ENCODE results near the gene USP5. TPM values are rescaled to one million over a fixed set of nuclear protein-coding genes. Genes with fewer than 3 reads are reported as not detected.
"Not testable (repeated sequence)": the region's sequence is repeated elsewhere in the genome, so short reads cannot be mapped to it uniquely, and the experiment has no call there.

Gene USP5
- polyA plus RNA-seq, 2 of the 4 experiments (the other 2 are of a cell fraction): 58.6 to 78.2 TPM

- Histone ChIP-seq H3K9me3 (no peaks in the 10 kb centered on the region), H3K27ac (peak overlapping the region; percentile 84 to 91; a peak in 4 of 6 replicates), H3K4me3 (no peak overlapping the region), H3K4me1 (peaks cover 60% of the 10 kb centered on the region), H3K4me2 (no peak overlapping the region)
- POLR2A ChIA-PET: interaction anchor here (0.7 to 1.4 kb wide), 2 partner anchors 11 to 18 kb away, joined by 4 to 6 read pairs; partner anchors contain the start of gene SPSB2
- TF ChIP-seq MYC (IDR thresholded peaks at IDR 0.05; ENCODE audit: borderline replicate concordance, low read length): no peak
- no peak for TF ChIP-seq KDM5A (IDR thresholded peaks at IDR 0.05)
- TF ChIP-seq MAZ (IDR thresholded peaks at IDR 0.05; ENCODE audit: borderline replicate concordance, low read depth, low read length): no peak
- no peak for TF ChIP-seq CHD4 (IDR thresholded peaks at IDR 0.05; ENCODE audit: borderline replicate concordance)
- TF ChIP-seq ATOH8 (CRISPR knock-in tag; IDR thresholded peaks at IDR 0.05; ENCODE audit: low read depth): no peak
- no peak for TF ChIP-seq EP300 (IDR thresholded peaks at IDR 0.05)
- no peak for TF ChIP-seq RNF2 (IDR thresholded peaks at IDR 0.05; ENCODE audit: borderline replicate concordance, low read depth)
- TF ChIP-seq FOSL2 (IDR thresholded peaks at IDR 0.05): no peak
- no peak for TF ChIP-seq FOSL2 (CRISPR knock-in tag; IDR thresholded peaks at IDR 0.05)
- no peak for TF ChIP-seq BHLHE40 (IDR thresholded peaks at IDR 0.05; ENCODE audit: low read depth, low read length)
- no peak for TF ChIP-seq MAFK (IDR thresholded peaks at IDR 0.05; ENCODE audit: partially characterized antibody)
- TF ChIP-seq ESRRA (IDR thresholded peaks at IDR 0.05; ENCODE audit: borderline replicate concordance, low read length): no peak
- no peak for TF ChIP-seq CEBPB (IDR thresholded peaks at IDR 0.05)
- no peak for TF ChIP-seq JUNB (IDR thresholded peaks at IDR 0.05)
- DNase-seq (ENCODE audit: low read depth in 1 of 2, low spot score in 1 of 2) (no peak), FAIRE-seq (no peak), ATAC-seq (no peak)
- WGBS (ENCODE audit: missing lambda C conversion rate): 88% methylated on average over 22 of the region's 22 CpGs
- CTCF ChIA-PET: interaction anchor here (0.6 to 17.9 kb wide), 5 partner anchors 6 to 1049 kb away, joined by 3 to 399 read pairs (median 4); partner anchors contain the start of gene SPSB2
Measured at GRCh38 chr12:6884539-6884938, 32.6 kb downstream of the USP5 start.

- not testable (repeated sequence) for H3K9me3 ChIP-seq; ATAC-seq; DNase-seq (ENCODE audit: low read depth in 1 of 2, low spot score in 1 of 2); H3K4me3 ChIP-seq; FAIRE-seq
- ChIA-PET POLR2A (interaction anchor here (0.6 to 0.7 kb wide), 2 partner anchors 14 to 73 kb away, joined by 3 read pairs; no protein-coding TSS in a partner anchor), CTCF (interaction anchor here (0.6 to 9.5 kb wide), 4 partner anchors 11 to 50 kb away, joined by 3 to 399 read pairs (median 70); partner anchors contain the start of genes SPSB2 and TPI1)
- TF ChIP-seq HOXB5 (CRISPR knock-in tag; IDR thresholded peaks at IDR 0.05): peak; percentile 97
- TF ChIP-seq ZSCAN20 (CRISPR knock-in tag; IDR thresholded peaks at IDR 0.05): peak; percentile 100
- peak; percentile 94 for TF ChIP-seq HOXB13 (CRISPR knock-in tag; IDR thresholded peaks at IDR 0.05; ENCODE audit: low read depth)
- peak; percentile 97; the same call in 1 of the 2 replicates for TF ChIP-seq FOXS1 (CRISPR knock-in tag; IDR thresholded peaks at IDR 0.05)
- TF ChIP-seq ATOH8 (CRISPR knock-in tag; IDR thresholded peaks at IDR 0.05; ENCODE audit: low read depth): peak; percentile 79; the same call in 1 of the 2 replicates
- TF ChIP-seq EHF (CRISPR knock-in tag; IDR thresholded peaks at IDR 0.05): peak; percentile 98
- TF ChIP-seq ZNF302 (CRISPR knock-in tag; IDR thresholded peaks at IDR 0.05): peak; percentile 98
- peak; percentile 99 for TF ChIP-seq HEYL (CRISPR knock-in tag; IDR thresholded peaks at IDR 0.05)
- peak; percentile 87 for TF ChIP-seq NPAS2 (CRISPR knock-in tag; IDR thresholded peaks at IDR 0.05; ENCODE audit: borderline replicate concordance)
- peak; percentile 51; the same call in 1 of the 2 replicates for TF ChIP-seq MAX (IDR thresholded peaks at IDR 0.05)
- 23% methylated on average over 14 of the region's 15 CpGs for WGBS (ENCODE audit: missing lambda C conversion rate)
- Histone ChIP-seq H3K27ac (peak overlapping the region; percentile 91 to 94), H3K4me1 (peaks cover 53% of the 10 kb centered on the region), H3K4me2 (peak overlapping the region; percentile 56)
Measured at GRCh38 chr12:6886206-6886999, 34.5 kb downstream of the USP5 start.

All from A549 (cell line).